ENCODE measurements around the gene ABCC9.

Gene ABCC9

GRCh38 chr12:21940549-21941505, at the start of gene ABCC9:
Gene ABCC9 (minus strand): TSS chr12:21941426. CDS start chr12:21936674, 4,752 bp downstream.
- no peak for DNase-seq

GRCh38 chr12:21989819-21990412, 48.7 kb upstream of the ABCC9 start:
- no peak for DNase-seq

- DNase-seq = no peak
Observed at GRCh38 chr12:21988619-21989018, 47.4 kb upstream of the ABCC9 start.

- no peak for DNase-seq
Observed at GRCh38 chr12:21987755-21988154, 46.5 kb upstream of the ABCC9 start.

GRCh38 chr12:21985155-21985554, 43.9 kb upstream of the ABCC9 start:
- DNase-seq = no peak

- DNase-seq = no peak
Observed at GRCh38 chr12:21984375-21984774, 43.1 kb upstream of the ABCC9 start.

- DNase-seq = no peak
Observed at GRCh38 chr12:21983095-21983494, 41.9 kb upstream of the ABCC9 start.

- no peak for DNase-seq
Observed at GRCh38 chr12:21980544-21980943, 39.3 kb upstream of the ABCC9 start.

GRCh38 chr12:21975293-21975692, 34.1 kb upstream of the ABCC9 start:
- no peak for DNase-seq

- no peak for DNase-seq
Observed at GRCh38 chr12:21973221-21973620, 32.0 kb upstream of the ABCC9 start.

- no peak for DNase-seq
Observed at GRCh38 chr12:21972055-21972454, 30.8 kb upstream of the ABCC9 start.

- no peak for DNase-seq
Observed at GRCh38 chr12:21971344-21971743, 30.1 kb upstream of the ABCC9 start.

- no peak for DNase-seq
Observed at GRCh38 chr12:21962821-21963220, 21.6 kb upstream of the ABCC9 start.

- DNase-seq = no peak
Observed at GRCh38 chr12:21962236-21962635, 21.0 kb upstream of the ABCC9 start.

- no peak for DNase-seq
Observed at GRCh38 chr12:21950649-21951048, 9.4 kb upstream of the ABCC9 start.

GRCh38 chr12:21949036-21949435, 7.8 kb upstream of the ABCC9 start:
- DNase-seq = no peak

- DNase-seq = no peak
Observed at GRCh38 chr12:21946983-21947382, 5.8 kb upstream of the ABCC9 start.

GRCh38 chr12:21945002-21945401, 3.8 kb upstream of the ABCC9 start:
- DNase-seq = no peak

GRCh38 chr12:21942377-21942703, 1.1 kb upstream of the ABCC9 start:
- DNase-seq = no peak

- DNase-seq = no peak
Observed at GRCh38 chr12:21941506-21942376, 515 bp upstream of the ABCC9 start.

GRCh38 chr12:21939435-21939834, 1.8 kb downstream of the ABCC9 start:
- DNase-seq = no peak

- no peak for DNase-seq
Observed at GRCh38 chr12:21938879-21939278, 2.3 kb downstream of the ABCC9 start.

- no peak for DNase-seq
Observed at GRCh38 chr12:21934173-21934572, 7.1 kb downstream of the ABCC9 start.

- no peak for DNase-seq
Observed at GRCh38 chr12:21933656-21934055, 7.6 kb downstream of the ABCC9 start.

All from MV-4-11 (cell line).